BLaER1 (cell line): Measurements from ENCODE around the gene CPSF4L.

Experiments used
- H3K27ac ChIP-seq: shearing (Covaris generic); formaldehyde crosslinking; 2 replicates; pipeline ENCODE4 v1.8.1; 2022
- H3K27me3 ChIP-seq: shearing (Covaris generic); formaldehyde crosslinking; 2 replicates; pipeline ENCODE4 v1.8.1; 2022
- H3K36me3 ChIP-seq: shearing (Covaris generic); formaldehyde crosslinking; 2 replicates; pipeline ENCODE4 v1.8.1; 2022
- H3K4me1 ChIP-seq: shearing (Covaris generic); formaldehyde crosslinking; 2 replicates; pipeline ENCODE4 v1.8.1; 2022
- H3K4me2 ChIP-seq: shearing (Covaris generic); formaldehyde crosslinking; 2 replicates; pipeline ENCODE4 v1.8.1; 2022
- H3K4me3 ChIP-seq: shearing (Covaris generic); formaldehyde crosslinking; 2 replicates; pipeline ENCODE4 v1.8.1; 2022
- H3K9ac ChIP-seq: shearing (Covaris generic); formaldehyde crosslinking; 2 replicates; pipeline ENCODE4 v1.8.1; 2022
- H3K9me3 ChIP-seq: shearing (Covaris generic); formaldehyde crosslinking; 2 replicates; pipeline ENCODE4 v1.8.1; 2022
- H4K20me1 ChIP-seq: shearing (Covaris generic); formaldehyde crosslinking; 2 replicates; pipeline ENCODE4 v1.8.1; 2022
- Cebpa-rat ChIP-seq: shearing (Covaris generic); IDR thresholded peaks from 2 replicates; pipeline ENCODE4 v1.8.1; 2022

Gene CPSF4L

GRCh38 chr17:73226556-73227172 lies 35.0 kb downstream of the CPSF4L start:
- no peak overlapping the region; the same call in 1 of the 2 replicates for H3K4me2 ChIP-seq
- H3K9ac ChIP-seq: no peak overlapping the region
- H3K4me3 ChIP-seq: no peak overlapping the region
- H3K4me1 ChIP-seq: peaks cover 43% of the 10 kb centered on the region
- H3K36me3 ChIP-seq: peaks cover 32% of the 10 kb centered on the region
- H3K27me3 ChIP-seq: no peaks in the 10 kb centered on the region
- H4K20me1 ChIP-seq: peaks cover 96% of the 10 kb centered on the region
- no peaks in the 10 kb centered on the region for H3K9me3 ChIP-seq
- no peak overlapping the region for H3K27ac ChIP-seq
- no peak for TF ChIP-seq Cebpa-rat

- H3K4me1 ChIP-seq: peaks cover 27% of the 10 kb centered on the region
Measured at GRCh38 chr17:73224663-73225305, 36.9 kb downstream of the CPSF4L start.

GRCh38 chr17:73224237-73224636 lies 37.4 kb downstream of the CPSF4L start:
- peaks cover 24% of the 10 kb centered on the region for H3K4me1 ChIP-seq
- peaks cover 82% of the 10 kb centered on the region for H4K20me1 ChIP-seq
- H3K36me3 ChIP-seq: peaks cover 46% of the 10 kb centered on the region
- no peaks in the 10 kb centered on the region for H3K9me3 ChIP-seq
- H3K9ac ChIP-seq: no peak overlapping the region
- H3K4me3 ChIP-seq: no peak overlapping the region
- H3K27me3 ChIP-seq: no peaks in the 10 kb centered on the region
- H3K27ac ChIP-seq: no peak overlapping the region
- no peak for TF ChIP-seq Cebpa-rat
- H3K4me2 ChIP-seq: no peak overlapping the region

More at GRCh38 chr17:73224663-73225305, 36.9 kb downstream of the CPSF4L start:
- H4K20me1 ChIP-seq: peaks cover 87% of the 10 kb centered on the region
- no peak for TF ChIP-seq Cebpa-rat
- H3K4me2 ChIP-seq: no peak overlapping the region
- H3K27me3 ChIP-seq: no peaks in the 10 kb centered on the region
- no peak overlapping the region for H3K9ac ChIP-seq
- H3K36me3 ChIP-seq: peaks cover 41% of the 10 kb centered on the region
- no peak overlapping the region for H3K27ac ChIP-seq
- H3K4me3 ChIP-seq: no peak overlapping the region
- H3K9me3 ChIP-seq: no peaks in the 10 kb centered on the region

DNA sequence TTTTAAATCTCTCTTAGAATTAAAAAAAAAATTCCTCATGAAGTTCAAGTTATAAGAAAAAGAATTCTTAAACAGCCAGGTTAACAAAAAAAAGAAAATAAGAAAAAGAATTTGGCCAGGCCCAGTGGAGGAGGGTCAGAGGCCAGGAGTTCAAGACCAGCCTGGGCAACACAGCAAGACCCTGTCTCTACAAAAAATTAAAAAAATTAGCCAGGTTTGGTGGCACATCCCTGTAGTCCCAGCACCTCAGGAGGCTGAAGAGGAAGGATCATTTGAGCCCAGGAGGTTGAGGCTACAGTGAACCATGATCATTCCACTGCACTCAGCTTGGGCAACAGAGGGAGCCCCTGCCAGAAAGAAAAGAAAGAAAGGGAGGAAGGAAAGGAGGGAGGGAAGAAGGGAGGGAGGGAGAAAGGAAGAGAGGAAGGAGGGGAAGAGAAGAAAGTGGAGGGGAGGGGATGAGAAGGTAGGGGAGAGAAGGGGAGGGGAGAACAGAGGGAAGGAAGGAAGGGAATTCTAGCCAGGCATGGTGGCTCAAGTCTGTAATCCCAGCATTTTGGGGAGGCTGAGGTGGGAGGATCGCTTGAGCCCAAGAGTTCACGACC lies 38.0 kb downstream of the CPSF4L start:
- Histone ChIP-seq H3K4me1 (peaks cover 19% of the 10 kb centered on the region), H3K4me2 (no peak overlapping the region), H3K9me3 (no peaks in the 10 kb centered on the region), H3K9ac (no peak overlapping the region), H4K20me1 (peaks cover 77% of the 10 kb centered on the region), H3K27me3 (no peaks in the 10 kb centered on the region), H3K4me3 (no peak overlapping the region), H3K36me3 (peaks cover 51% of the 10 kb centered on the region), H3K27ac (no peak overlapping the region)
- TF ChIP-seq Cebpa-rat: no peak

DNA sequence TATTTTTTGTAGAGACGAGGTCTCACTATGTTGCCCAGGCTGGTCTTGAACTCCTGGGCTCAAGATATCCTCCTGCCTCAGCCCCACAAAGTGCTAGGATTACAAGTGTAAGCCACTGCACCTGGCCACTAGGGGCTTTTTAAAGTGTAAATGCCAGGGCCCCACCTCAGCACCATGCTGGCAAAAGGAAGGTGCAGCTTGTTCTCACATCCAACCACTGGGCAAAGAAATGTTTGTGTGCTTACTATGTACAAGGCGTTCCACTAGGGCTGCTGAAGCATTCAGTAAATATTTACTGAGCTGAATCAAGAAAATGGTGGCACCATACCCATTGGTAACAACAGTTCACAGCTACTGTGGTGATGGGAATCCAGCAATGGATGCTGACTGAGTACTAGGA lies 46.2 kb downstream of the CPSF4L start:
- no peak overlapping the region for H3K27ac ChIP-seq
- no peak for TF ChIP-seq Cebpa-rat
- H3K27me3 ChIP-seq: no peaks in the 10 kb centered on the region
- H3K4me2 ChIP-seq: no peak overlapping the region
- H4K20me1 ChIP-seq: peaks cover 68% of the 10 kb centered on the region
- no peaks in the 10 kb centered on the region for H3K9me3 ChIP-seq
- no peaks in the 10 kb centered on the region for H3K4me1 ChIP-seq
- peaks cover 85% of the 10 kb centered on the region for H3K36me3 ChIP-seq
- H3K9ac ChIP-seq: no peak overlapping the region
- H3K4me3 ChIP-seq: no peak overlapping the region

DNA sequence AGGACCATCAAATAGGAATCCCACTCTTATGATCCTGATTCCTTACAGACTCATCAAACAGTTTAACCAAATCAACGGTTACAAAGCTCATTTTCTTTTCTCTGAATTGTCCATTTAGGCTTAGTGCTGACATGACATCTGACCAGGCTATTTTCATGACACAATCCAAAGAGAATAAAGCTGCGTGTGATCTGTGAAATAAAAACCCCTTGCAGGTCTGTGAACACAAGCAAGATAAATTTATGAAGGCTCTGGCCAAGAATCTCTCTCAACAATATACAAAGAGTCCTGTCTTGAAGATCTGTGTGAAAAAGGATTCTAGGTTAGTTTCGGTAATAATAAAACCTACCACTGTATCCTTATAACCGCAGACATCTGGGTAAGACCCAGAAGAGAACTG lies 46.8 kb downstream of the CPSF4L start:
- Histone ChIP-seq H3K27me3 (no peaks in the 10 kb centered on the region), H4K20me1 (peaks cover 71% of the 10 kb centered on the region), H3K4me3 (no peak overlapping the region), H3K9me3 (no peaks in the 10 kb centered on the region), H3K36me3 (peaks cover 88% of the 10 kb centered on the region), H3K4me1 (no peaks in the 10 kb centered on the region), H3K9ac (no peak overlapping the region), H3K27ac (no peak overlapping the region), H3K4me2 (no peak overlapping the region)
- no peak for TF ChIP-seq Cebpa-rat

- no peaks in the 10 kb centered on the region for H3K4me1 ChIP-seq
- no peaks in the 10 kb centered on the region for H3K9me3 ChIP-seq
- no peak overlapping the region for H3K27ac ChIP-seq
- peaks cover 89% of the 10 kb centered on the region for H3K36me3 ChIP-seq
- no peak for TF ChIP-seq Cebpa-rat
- H3K4me2 ChIP-seq: no peak overlapping the region
- H4K20me1 ChIP-seq: peaks cover 79% of the 10 kb centered on the region
- H3K27me3 ChIP-seq: no peaks in the 10 kb centered on the region
- H3K4me3 ChIP-seq: no peak overlapping the region
- no peak overlapping the region for H3K9ac ChIP-seq
Measured at GRCh38 chr17:73214008-73214407, 47.7 kb downstream of the CPSF4L start.

GRCh38 chr17:73211745-73212144 lies 49.9 kb downstream of the CPSF4L start:
- no peak overlapping the region for H3K27ac ChIP-seq
- H3K4me2 ChIP-seq: no peak overlapping the region
- no peak overlapping the region for H3K9ac ChIP-seq
- no peaks in the 10 kb centered on the region for H3K9me3 ChIP-seq
- H4K20me1 ChIP-seq: peaks cover 80% of the 10 kb centered on the region
- peaks cover 90% of the 10 kb centered on the region for H3K36me3 ChIP-seq
- no peak overlapping the region for H3K4me3 ChIP-seq
- no peaks in the 10 kb centered on the region for H3K4me1 ChIP-seq
- TF ChIP-seq Cebpa-rat: no peak
- H3K27me3 ChIP-seq: no peaks in the 10 kb centered on the region

DNA sequence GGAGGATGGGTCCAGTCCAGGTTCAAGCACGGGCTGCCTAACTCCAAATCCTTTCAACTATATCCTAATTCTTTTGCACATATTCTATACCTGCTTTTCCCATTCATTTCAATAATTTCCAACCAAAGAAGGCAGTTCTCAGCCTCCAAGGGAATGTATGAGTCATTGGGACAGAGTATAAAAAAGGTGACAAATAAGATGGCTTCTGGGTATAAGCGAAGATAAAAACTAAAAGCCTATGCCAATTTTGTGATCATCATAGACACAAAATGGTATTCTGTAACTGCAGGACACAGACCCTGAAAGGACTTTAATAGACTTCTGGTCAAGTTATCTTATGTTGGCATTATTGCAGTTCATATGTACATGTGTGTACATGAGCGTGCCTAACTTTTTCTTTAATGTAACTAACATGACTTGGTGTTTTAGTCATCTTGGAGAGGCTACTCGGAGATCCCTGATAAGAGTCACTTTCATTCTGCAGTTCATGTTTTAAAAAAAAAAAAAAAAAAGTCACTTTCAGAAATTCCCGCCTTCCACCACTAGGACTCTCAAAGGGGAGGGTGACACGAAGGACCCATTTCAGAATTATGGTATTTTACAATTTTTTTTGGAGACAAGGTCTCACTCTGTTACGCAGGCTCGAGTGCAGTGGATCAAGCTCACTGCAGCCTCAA lies 51.5 kb downstream of the CPSF4L start:
- no peak for TF ChIP-seq Cebpa-rat
- H3K36me3 ChIP-seq: peaks cover 90% of the 10 kb centered on the region
- no peaks in the 10 kb centered on the region for H3K4me1 ChIP-seq
- no peak overlapping the region for H3K27ac ChIP-seq
- H3K4me3 ChIP-seq: no peak overlapping the region
- no peaks in the 10 kb centered on the region for H3K27me3 ChIP-seq
- no peak overlapping the region for H3K9ac ChIP-seq
- no peak overlapping the region for H3K4me2 ChIP-seq
- H4K20me1 ChIP-seq: peaks cover 73% of the 10 kb centered on the region
- no peaks in the 10 kb centered on the region for H3K9me3 ChIP-seq

GRCh38 chr17:73209436-73209835 lies 52.2 kb downstream of the CPSF4L start:
- no peak for TF ChIP-seq Cebpa-rat
- no peaks in the 10 kb centered on the region for H3K27me3 ChIP-seq
- no peak overlapping the region for H3K9ac ChIP-seq
- no peak overlapping the region for H3K4me3 ChIP-seq
- H3K27ac ChIP-seq: no peak overlapping the region
- peaks cover 66% of the 10 kb centered on the region for H4K20me1 ChIP-seq
- H3K4me1 ChIP-seq: no peaks in the 10 kb centered on the region
- no peaks in the 10 kb centered on the region for H3K9me3 ChIP-seq
- peaks cover 91% of the 10 kb centered on the region for H3K36me3 ChIP-seq
- no peak overlapping the region for H3K4me2 ChIP-seq
